NT2/D1 (cell line): ENCODE data around the gene FAM186B.

ENCODE experiments used
- YY1 ChIP-seq: IDR thresholded peaks from 2 replicates; pipeline ENCODE4 v1.6.1; 2011; ENCODE audit not compliant: insufficient read length, insufficient read depth
- ZNF274 ChIP-seq: IDR thresholded peaks from 2 replicates; pipeline ENCODE4 v1.6.1; 2011; ENCODE audit warnings: mild to moderate bottlenecking, low read depth, low read length

GRCh38 chr12:49568442-49569162 lies 36.8 kb downstream of the FAM186B start:
- TF ChIP-seq ZNF274 (no peak), YY1 (no peak)
